Breast epithelium (tissue), 3 donors: ENCODE results near the gene ASAP2.

Source experiments
- CTCF ChIP-seq, 3 donors: fragments of 450-650 bp; IDR thresholded peaks; one replicate each; pipeline ENCODE4 v1.5.1; 2016 to 2017; ENCODE audit warnings: antibody characterized with exemption in 3 of 3, mild to moderate bottlenecking in 3 of 3, moderate library complexity in 3 of 3
- POLR2A ChIP-seq: fragments of 450-650 bp; IDR thresholded peaks from one replicate; pipeline ENCODE4 v1.6.1; 2016; ENCODE audit warnings: antibody characterized with exemption, mild to moderate bottlenecking, moderate library complexity
- POLR2AphosphoS5 ChIP-seq, 3 donors: sonication (generic); formaldehyde crosslinking; IDR thresholded peaks; one replicate each; pipeline ENCODE4 v1.6.1; 2017; ENCODE audit warnings: antibody characterized with exemption in 3 of 3

GRCh38 chr2:9215680-9216079, 9.1 kb downstream of the ASAP2 start:
- no peak for TF ChIP-seq CTCF (IDR thresholded peaks at IDR 0.05)
- no peak for TF ChIP-seq POLR2AphosphoS5 (IDR thresholded peaks at IDR 0.05)
- no peak for TF ChIP-seq POLR2A
